BE2C (cell line): Measurements from ENCODE around the gene A4GALT.

Experiments
- DNase-seq: peaks from one replicate; pipeline ENCODE4 v3.0.0-alpha.2; 2020
- H3K27me3 ChIP-seq: fragments of 250-450 bp; sonication (Bioruptor Pico); 2 replicates; pipeline ENCODE4 v1.5.1; 2020; ENCODE audit warnings: mild to moderate bottlenecking
- H3K36me3 ChIP-seq: fragments of 250-450 bp; sonication (Bioruptor Pico); 2 replicates; pipeline ENCODE4 v1.5.1; 2020; ENCODE audit warnings: mild to moderate bottlenecking
- H3K4me1 ChIP-seq: fragments of 250-450 bp; sonication (Bioruptor Pico); 2 replicates; pipeline ENCODE4 v1.5.1; 2020
- H3K4me3 ChIP-seq: 2 replicates; pipeline ENCODE4 v1.5.1; 2011; ENCODE audit warnings: low read depth, low read length
- H3K9me3 ChIP-seq: fragments of 250-450 bp; sonication (Bioruptor Pico); 2 replicates; pipeline ENCODE4 v1.5.1; 2020
- TF ChIP-seq, protein P1 (sequence below): IDR thresholded peaks from 2 replicates; pipeline ENCODE4 v1.5.1; 2012; ENCODE audit warnings: mild to moderate bottlenecking, low read depth, low read length

The A4GALT gene

DNA sequence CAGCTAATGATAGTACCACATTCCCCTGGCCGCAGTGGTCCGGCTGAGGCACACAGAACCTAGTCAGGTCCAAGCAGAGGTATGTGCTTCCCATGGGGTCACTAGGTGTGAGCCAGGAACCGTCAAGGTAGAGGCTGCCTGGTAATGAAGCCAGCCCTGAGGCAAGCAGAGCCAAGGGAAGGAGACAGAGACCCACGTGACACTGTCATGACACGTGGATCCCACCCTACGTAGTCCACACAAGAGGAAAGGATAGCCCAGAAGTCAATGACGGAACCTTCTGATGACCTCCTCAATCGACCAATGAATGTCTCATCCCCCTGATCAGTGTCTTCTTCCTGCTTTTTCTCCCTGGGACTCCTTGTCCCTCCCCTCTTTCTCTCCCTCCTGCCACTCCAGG, 19.0 kb downstream of the A4GALT start:
- Histone ChIP-seq H3K27me3 (no peaks in the 10 kb centered on the region), H3K4me3 (no peak overlapping the region), H3K4me1 (no peaks in the 10 kb centered on the region), H3K36me3 (no peaks in the 10 kb centered on the region), H3K9me3 (no peaks in the 10 kb centered on the region)
- no peak for DNase-seq
- TF ChIP-seq, protein P1, sequence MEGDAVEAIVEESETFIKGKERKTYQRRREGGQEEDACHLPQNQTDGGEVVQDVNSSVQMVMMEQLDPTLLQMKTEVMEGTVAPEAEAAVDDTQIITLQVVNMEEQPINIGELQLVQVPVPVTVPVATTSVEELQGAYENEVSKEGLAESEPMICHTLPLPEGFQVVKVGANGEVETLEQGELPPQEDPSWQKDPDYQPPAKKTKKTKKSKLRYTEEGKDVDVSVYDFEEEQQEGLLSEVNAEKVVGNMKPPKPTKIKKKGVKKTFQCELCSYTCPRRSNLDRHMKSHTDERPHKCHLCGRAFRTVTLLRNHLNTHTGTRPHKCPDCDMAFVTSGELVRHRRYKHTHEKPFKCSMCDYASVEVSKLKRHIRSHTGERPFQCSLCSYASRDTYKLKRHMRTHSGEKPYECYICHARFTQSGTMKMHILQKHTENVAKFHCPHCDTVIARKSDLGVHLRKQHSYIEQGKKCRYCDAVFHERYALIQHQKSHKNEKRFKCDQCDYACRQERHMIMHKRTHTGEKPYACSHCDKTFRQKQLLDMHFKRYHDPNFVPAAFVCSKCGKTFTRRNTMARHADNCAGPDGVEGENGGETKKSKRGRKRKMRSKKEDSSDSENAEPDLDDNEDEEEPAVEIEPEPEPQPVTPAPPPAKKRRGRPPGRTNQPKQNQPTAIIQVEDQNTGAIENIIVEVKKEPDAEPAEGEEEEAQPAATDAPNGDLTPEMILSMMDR: no peak

- H3K27me3 ChIP-seq: no peaks in the 10 kb centered on the region
- no peak overlapping the region for H3K4me3 ChIP-seq
- TF ChIP-seq, protein P1: no peak
- DNase-seq: no peak
- no peaks in the 10 kb centered on the region for H3K9me3 ChIP-seq
- H3K36me3 ChIP-seq: no peaks in the 10 kb centered on the region
- no peaks in the 10 kb centered on the region for H3K4me1 ChIP-seq
These were observed 19.8 kb downstream of the A4GALT start for GRCh38 chr22:42700901-42701300.

GRCh38 chr22:42700355-42700754, 20.3 kb downstream of the A4GALT start:
- no peak for DNase-seq
- TF ChIP-seq, protein P1: no peak
- Histone ChIP-seq H3K9me3 (no peaks in the 10 kb centered on the region), H3K27me3 (no peaks in the 10 kb centered on the region), H3K36me3 (no peaks in the 10 kb centered on the region), H3K4me3 (no peak overlapping the region), H3K4me1 (no peaks in the 10 kb centered on the region)

DNA sequence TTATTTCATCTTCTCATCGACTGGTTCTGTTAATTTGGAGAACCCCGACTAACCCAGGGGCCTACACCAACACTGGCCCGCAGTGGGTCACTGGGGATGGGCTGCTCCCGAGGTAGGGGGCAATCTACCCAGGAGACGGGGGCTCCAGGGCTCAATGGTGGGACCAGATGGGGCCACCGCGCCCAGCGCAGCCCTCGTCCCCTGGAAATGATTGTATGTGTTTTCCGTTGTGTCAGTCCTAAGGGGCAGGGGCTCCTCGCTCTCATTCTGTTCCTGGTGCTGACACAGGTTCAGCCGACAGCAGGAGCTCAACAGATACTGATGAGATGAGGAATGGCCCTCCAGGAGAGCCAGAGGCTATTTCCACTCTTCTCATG, 20.7 kb downstream of the A4GALT start:
- Histone ChIP-seq H3K36me3 (no peaks in the 10 kb centered on the region), H3K4me3 (no peak overlapping the region), H3K9me3 (no peaks in the 10 kb centered on the region), H3K4me1 (no peaks in the 10 kb centered on the region), H3K27me3 (no peaks in the 10 kb centered on the region)
- TF ChIP-seq, protein P1: no peak
- no peak for DNase-seq

DNA sequence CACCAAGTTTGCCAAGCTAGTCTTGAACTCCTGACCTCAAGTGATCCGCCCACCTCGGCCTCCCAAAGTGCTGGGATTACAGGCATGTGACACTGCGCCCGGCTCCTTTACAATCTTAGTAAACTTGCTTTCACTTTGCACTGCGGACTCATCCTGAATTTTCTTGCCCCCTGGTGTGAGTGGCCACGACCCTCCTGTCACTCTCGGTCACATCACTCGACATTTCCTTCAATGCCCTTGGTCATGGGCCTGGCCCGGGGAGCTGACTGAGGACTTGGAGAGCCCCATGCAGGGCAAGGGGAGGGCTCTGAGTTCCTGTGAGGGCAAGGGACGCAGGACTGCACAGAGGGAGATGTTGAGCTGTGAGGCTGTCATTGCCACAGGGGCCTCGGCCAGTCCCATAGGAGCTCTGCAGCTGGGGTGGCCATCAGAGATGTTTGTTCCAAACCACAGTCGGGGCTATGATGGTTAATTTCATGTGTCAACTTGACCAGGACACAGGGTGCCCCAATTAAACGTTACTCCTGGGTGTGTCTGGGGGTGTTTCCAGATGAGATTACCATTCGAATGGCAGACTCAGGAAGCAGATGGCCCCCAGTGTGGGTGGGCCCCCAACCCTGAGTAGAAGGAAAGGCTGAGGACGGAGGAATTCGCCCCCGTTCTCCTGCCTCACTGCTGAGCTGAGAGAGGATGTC, 21.2 kb downstream of the A4GALT start:
- H3K4me3 ChIP-seq: no peak overlapping the region
- TF ChIP-seq, protein P1: no peak
- no peaks in the 10 kb centered on the region for H3K9me3 ChIP-seq
- no peaks in the 10 kb centered on the region for H3K36me3 ChIP-seq
- no peaks in the 10 kb centered on the region for H3K27me3 ChIP-seq
- no peaks in the 10 kb centered on the region for H3K4me1 ChIP-seq
- no peak for DNase-seq

- no peak overlapping the region for H3K4me3 ChIP-seq
- H3K27me3 ChIP-seq: no peaks in the 10 kb centered on the region
- no peaks in the 10 kb centered on the region for H3K36me3 ChIP-seq
- DNase-seq: no peak
- TF ChIP-seq, protein P1: no peak
- H3K9me3 ChIP-seq: no peaks in the 10 kb centered on the region
- no peaks in the 10 kb centered on the region for H3K4me1 ChIP-seq
These were observed 23.1 kb downstream of the A4GALT start for GRCh38 chr22:42697542-42698013.
